CD8-positive, alpha-beta memory T cell (primary cell): ENCODE measurements around the gene KRTDAP. TPM values are rescaled to one million over a fixed set of nuclear protein-coding genes. Genes with fewer than 3 reads are reported as not detected.
A peak's percentile ranks its signal among the peaks of the same experiment; 100 is the strongest.

Experiments used
- CTCF ChIA-PET: fragments of 350-600 bp; sonication (Branson Sonifier 250); formaldehyde crosslinking; loops from one replicate; lab custom pipeline; 2021; ENCODE audit warnings: antibody characterized with exemption; lab: Charles Lee
- POLR2A ChIA-PET: fragments of 350-600 bp; sonication (Branson Sonifier 250); formaldehyde crosslinking; loops from one replicate; lab custom pipeline; 2021; ENCODE audit warnings: antibody characterized with exemption; lab: Charles Lee
- DNase-seq, 5 donors: peaks; one replicate each; pipeline versions ENCODE4 v3.0.0 to v3.0.0-alpha.2; 2020 to 2022; ENCODE audit warnings: mixed read lengths in 1 of 5
- H3K27ac ChIP-seq: one replicate; pipeline ENCODE4 v1.7.0; 2013; ENCODE audit warnings: low read depth, mild to moderate bottlenecking, low read length, moderate library complexity
- H3K27me3 ChIP-seq: 2 replicates; pipeline ENCODE4 v1.7.0; 2013; ENCODE audit warnings: low read length, mild to moderate bottlenecking; ENCODE audit not compliant: insufficient read depth, poor library complexity, severe bottlenecking
- H3K36me3 ChIP-seq: 2 replicates; pipeline ENCODE4 v1.7.0; 2013; ENCODE audit warnings: mild to moderate bottlenecking, low read length, moderate library complexity; ENCODE audit not compliant: insufficient read depth
- H3K4me1 ChIP-seq: 2 replicates; pipeline ENCODE4 v1.7.0; 2013; ENCODE audit warnings: mild to moderate bottlenecking, low read length, moderate library complexity; ENCODE audit not compliant: insufficient read depth
- H3K4me3 ChIP-seq: 2 replicates; pipeline ENCODE4 v1.7.0; 2013; ENCODE audit warnings: mild to moderate bottlenecking, low read length
- H3K9me3 ChIP-seq: 2 replicates; pipeline ENCODE4 v1.7.0; 2013; ENCODE audit warnings: mild to moderate bottlenecking, low read length
- H3K27ac Mint-ChIP-seq, 8 donors: one replicate each; pipeline ENCODE4 v1.8.0; 2020 to 2021; ENCODE audit warnings: mixed read lengths in 8 of 8, mild to moderate bottlenecking in 6 of 8, inconsistent platforms in 3 of 8, moderate library complexity in 3 of 8
- H3K27me3 Mint-ChIP-seq, 2 donors: one replicate each; pipeline ENCODE4 v1.8.0; 2020 to 2021; ENCODE audit warnings: mixed read lengths in 2 of 2, mild to moderate bottlenecking in 1 of 2, moderate library complexity in 1 of 2
- H3K36me3 Mint-ChIP-seq, 3 donors: one replicate each; pipeline ENCODE4 v1.8.0; 2020 to 2021; ENCODE audit warnings: mixed read lengths in 3 of 3, inconsistent platforms in 1 of 3, mild to moderate bottlenecking in 1 of 3
- H3K4me1 Mint-ChIP-seq, 3 donors: one replicate each; pipeline ENCODE4 v1.8.0; 2020 to 2021; ENCODE audit warnings: mixed read lengths in 3 of 3, inconsistent platforms in 1 of 3, mild to moderate bottlenecking in 1 of 3
- H3K4me3 Mint-ChIP-seq, 7 donors: one replicate each; pipeline ENCODE4 v1.8.0; 2020 to 2021; ENCODE audit warnings: mixed read lengths in 7 of 7, mild to moderate bottlenecking in 6 of 7, moderate library complexity in 4 of 7, inconsistent platforms in 2 of 7
- H3K9me3 Mint-ChIP-seq, 5 donors: one replicate each; pipeline ENCODE4 v1.8.0; 2020 to 2022; ENCODE audit warnings: mixed read lengths in 5 of 5, mild to moderate bottlenecking in 3 of 5, moderate library complexity in 2 of 5, inconsistent platforms in 1 of 5
- polyA plus RNA-seq: library from polyadenylated mRNA; unstranded; fragments of 300-500 nt; fragmentation: Illumina TruSeq; gene quantifications from one replicate; pipeline ENCODE4 v1.2.3, GENCODE V29; 2021
- total RNA-seq, 2 experiments: library from RNA; stranded (reverse); gene quantifications; one replicate each; pipeline ENCODE4 v1.2.3, GENCODE V29; 2021

The KRTDAP gene
- total and polyA plus RNA-seq, 3 experiments from 2014 or later: not detected

- H3K36me3 Mint-ChIP-seq: no peaks in the 10 kb centered on the region
- CTCF ChIA-PET: no interaction called here
- no peak overlapping the region for H3K4me3 Mint-ChIP-seq
- no peaks in the 10 kb centered on the region for H3K36me3 ChIP-seq
- H3K27ac ChIP-seq: no peak overlapping the region
- H3K27me3 ChIP-seq: no peaks in the 10 kb centered on the region
- no peak overlapping the region for H3K27ac Mint-ChIP-seq
- H3K4me1 Mint-ChIP-seq: peaks cover 3 to 5% (median 4%) of the 10 kb centered on the region in 3 donors
- no peaks in the 10 kb centered on the region for H3K9me3 Mint-ChIP-seq
- H3K9me3 ChIP-seq: no peaks in the 10 kb centered on the region
- POLR2A ChIA-PET: no interaction called here
- no peaks in the 10 kb centered on the region for H3K4me1 ChIP-seq
- no peak for DNase-seq
- peaks cover 10 to 16% of the 10 kb centered on the region in 2 donors for H3K27me3 Mint-ChIP-seq
- H3K4me3 ChIP-seq: no peak overlapping the region
Measured at GRCh38 chr19:35500611-35501010, 10.3 kb upstream of the KRTDAP start.

DNA sequence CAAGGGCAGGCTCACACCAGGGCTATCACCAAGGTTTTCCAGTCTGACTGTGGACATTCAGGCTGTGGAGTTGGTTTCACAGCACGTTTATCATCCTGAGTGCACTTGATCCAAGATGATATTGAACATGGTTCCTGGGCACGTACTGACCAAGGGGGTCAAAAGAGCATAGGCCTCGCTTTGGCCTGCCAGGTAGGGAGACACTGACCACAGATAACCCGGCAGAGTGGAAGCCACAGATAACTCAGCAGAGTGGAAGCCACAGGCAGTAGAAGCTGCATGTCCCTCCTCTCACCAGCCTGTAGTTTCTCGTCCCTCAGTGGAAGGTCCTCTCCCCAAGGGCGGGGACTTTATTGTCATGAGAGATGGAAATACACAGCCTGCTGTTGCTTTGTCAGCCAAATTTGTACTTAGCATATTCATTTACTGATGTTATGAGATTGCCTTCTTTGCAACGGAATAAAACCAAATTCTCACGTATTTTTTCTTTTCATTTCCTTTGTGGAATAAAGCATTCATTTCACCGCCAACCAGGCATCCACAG lies 8.8 kb upstream of the KRTDAP start:
- no peaks in the 10 kb centered on the region for H3K36me3 ChIP-seq
- Mint-ChIP-seq H3K9me3 (no peaks in the 10 kb centered on the region), H3K36me3 (no peaks in the 10 kb centered on the region), H3K27me3 (peaks cover 15% of the 10 kb centered on the region in 2 donors), H3K4me3 (no peak overlapping the region), H3K27ac (no peak overlapping the region), H3K4me1 (peaks cover 5 to 12% (median 8%) of the 10 kb centered on the region in 3 donors)
- H3K27me3 ChIP-seq: no peaks in the 10 kb centered on the region
- H3K4me3 ChIP-seq: no peak overlapping the region
- DNase-seq: no peak
- H3K9me3 ChIP-seq: no peaks in the 10 kb centered on the region
- POLR2A ChIA-PET: no interaction called here
- CTCF ChIA-PET: no interaction called here
- H3K27ac ChIP-seq: no peak overlapping the region
- peaks cover 5% of the 10 kb centered on the region for H3K4me1 ChIP-seq

- H3K4me1 Mint-ChIP-seq: peaks cover 5 to 12% (median 8%) of the 10 kb centered on the region in 3 donors
- peaks cover 15 to 17% of the 10 kb centered on the region in 2 donors for H3K27me3 Mint-ChIP-seq
- POLR2A ChIA-PET: no interaction called here
- CTCF ChIA-PET: interaction anchor here (1.7 to 1.8 kb wide), 2 partner anchors 11 to 145 kb away, joined by 7 to 8 read pairs; no protein-coding TSS in a partner anchor
- no peak overlapping the region for H3K27ac ChIP-seq
- no peak overlapping the region for H3K4me3 Mint-ChIP-seq
- no peaks in the 10 kb centered on the region for H3K9me3 ChIP-seq
- H3K27me3 ChIP-seq: no peaks in the 10 kb centered on the region
- H3K4me3 ChIP-seq: no peak overlapping the region
- no peaks in the 10 kb centered on the region for H3K36me3 Mint-ChIP-seq
- peaks cover 5% of the 10 kb centered on the region for H3K4me1 ChIP-seq
- H3K36me3 ChIP-seq: no peaks in the 10 kb centered on the region
- H3K9me3 Mint-ChIP-seq: no peaks in the 10 kb centered on the region
- no peak for DNase-seq
- no peak overlapping the region for H3K27ac Mint-ChIP-seq
Measured at GRCh38 chr19:35498220-35498619, 8.0 kb upstream of the KRTDAP start.

GRCh38 chr19:35497406-35497805 lies 7.1 kb upstream of the KRTDAP start:
- Histone ChIP-seq H3K9me3 (no peaks in the 10 kb centered on the region), H3K4me1 (peaks cover 5% of the 10 kb centered on the region), H3K36me3 (no peaks in the 10 kb centered on the region), H3K27ac (no peak overlapping the region), H3K27me3 (no peaks in the 10 kb centered on the region), H3K4me3 (no peak overlapping the region)
- H3K27ac Mint-ChIP-seq: no peak overlapping the region
- H3K9me3 Mint-ChIP-seq: no peaks in the 10 kb centered on the region
- H3K27me3 Mint-ChIP-seq: peaks cover 15 to 25% of the 10 kb centered on the region in 2 donors
- CTCF ChIA-PET: interaction anchor here (0.9 to 1.8 kb wide), 4 partner anchors 10 to 145 kb away, joined by 4 to 8 read pairs (median 6); no protein-coding TSS in a partner anchor
- no peak overlapping the region for H3K4me3 Mint-ChIP-seq
- POLR2A ChIA-PET: no interaction called here
- DNase-seq: no peak
- peaks cover 5 to 12% (median 8%) of the 10 kb centered on the region in 3 donors for H3K4me1 Mint-ChIP-seq
- no peaks in the 10 kb centered on the region for H3K36me3 Mint-ChIP-seq

- H3K4me1 Mint-ChIP-seq: peaks cover 0 to 8% (median 5%) of the 10 kb centered on the region in 3 donors
- Histone ChIP-seq H3K36me3 (no peaks in the 10 kb centered on the region), H3K9me3 (no peaks in the 10 kb centered on the region), H3K4me1 (peaks cover 5% of the 10 kb centered on the region), H3K27ac (no peak overlapping the region), H3K27me3 (no peaks in the 10 kb centered on the region), H3K4me3 (no peak overlapping the region)
- CTCF ChIA-PET: interaction anchor here (0.7 to 1.7 kb wide), 22 partner anchors 9 to 427 kb away, joined by 3 to 35 read pairs (median 5); no protein-coding TSS in a partner anchor
- H3K4me3 Mint-ChIP-seq: peak overlapping the region in 1 of 7 donors; percentile 24
- no peaks in the 10 kb centered on the region for H3K9me3 Mint-ChIP-seq
- POLR2A ChIA-PET: no interaction called here
- peaks cover 18 to 28% of the 10 kb centered on the region in 2 donors for H3K27me3 Mint-ChIP-seq
- H3K36me3 Mint-ChIP-seq: no peaks in the 10 kb centered on the region
- peak; percentile 42 to 76 (median 46) for DNase-seq
- peak overlapping the region in 2 of 8 donors; percentile 6 to 61 for H3K27ac Mint-ChIP-seq
Measured at GRCh38 chr19:35495107-35496064, 5.1 kb upstream of the KRTDAP start.

- CTCF ChIA-PET: interaction anchor here (1.1 kb wide), 1 partner anchor 141 kb away, joined by 4 read pairs; no protein-coding TSS in a partner anchor
- H3K9me3 Mint-ChIP-seq: no peaks in the 10 kb centered on the region
- peaks cover 0 to 8% (median 5%) of the 10 kb centered on the region in 3 donors for H3K4me1 Mint-ChIP-seq
Measured at GRCh38 chr19:35493971-35494370, 3.7 kb upstream of the KRTDAP start.

GRCh38 chr19:35491836-35492360 lies 1.6 kb upstream of the KRTDAP start:
- ChIA-PET CTCF (interaction anchor here (1.0 to 2.0 kb wide), 4 partner anchors 11 to 139 kb away, joined by 3 to 11 read pairs (median 5); partner anchors contain the start of gene FFAR2), POLR2A (no interaction called here)
- Mint-ChIP-seq H3K4me3 (no peak overlapping the region), H3K36me3 (no peaks in the 10 kb centered on the region), H3K9me3 (no peaks in the 10 kb centered on the region), H3K27ac (no peak overlapping the region), H3K4me1 (peaks cover 0 to 8% (median 5%) of the 10 kb centered on the region in 3 donors), H3K27me3 (peaks cover 19 to 40% of the 10 kb centered on the region in 2 donors)
- Histone ChIP-seq H3K27me3 (no peaks in the 10 kb centered on the region), H3K4me3 (no peak overlapping the region), H3K36me3 (no peaks in the 10 kb centered on the region), H3K9me3 (no peaks in the 10 kb centered on the region), H3K27ac (no peak overlapping the region), H3K4me1 (peaks cover 5% of the 10 kb centered on the region)
- DNase-seq: no peak

More at GRCh38 chr19:35493971-35494370, 3.7 kb upstream of the KRTDAP start:
- H3K27ac ChIP-seq: no peak overlapping the region
- Mint-ChIP-seq H3K27ac (peak overlapping the region in 1 of 8 donors; percentile 26), H3K4me3 (no peak overlapping the region), H3K36me3 (no peaks in the 10 kb centered on the region), H3K27me3 (peaks cover 20 to 28% of the 10 kb centered on the region in 2 donors)
- POLR2A ChIA-PET: no interaction called here
- DNase-seq: no peak
- H3K4me3 ChIP-seq: no peak overlapping the region
- peaks cover 5% of the 10 kb centered on the region for H3K4me1 ChIP-seq
- no peaks in the 10 kb centered on the region for H3K36me3 ChIP-seq
- no peaks in the 10 kb centered on the region for H3K9me3 ChIP-seq
- no peaks in the 10 kb centered on the region for H3K27me3 ChIP-seq
